Measurements from ENCODE around the gene COCH.

COCH gene

GRCh38 chr14:30885840-30886740 is 11.7 kb downstream of the COCH start:
- no peaks in the 10 kb centered on the region for H3F3A ChIP-seq (ENCODE audit: insufficient read depth, low read length)
- H3K27me3 ChIP-seq (ENCODE audit: insufficient read depth, low read length), result no peaks in the 10 kb centered on the region
- H3K9me3 ChIP-seq (ENCODE audit: low read length), result no peaks in the 10 kb centered on the region
- no peak overlapping the region for H3K27ac ChIP-seq (ENCODE audit: low read depth, low read length, poor library complexity, severe bottlenecking)
- H2AFZ ChIP-seq (ENCODE audit: low read length), result no peak overlapping the region
- no peaks in the 10 kb centered on the region for H3K4me1 ChIP-seq (ENCODE audit: insufficient read depth, low read length, severe bottlenecking)
- no peak overlapping the region for H3K4me3 ChIP-seq (ENCODE audit: low read depth, low read length, poor library complexity, severe bottlenecking)
- no peaks in the 10 kb centered on the region for H3K9me2 ChIP-seq (ENCODE audit: low read depth, low read length)
- TF ChIP-seq CTCF (IDR thresholded peaks at IDR 0.05; ENCODE audit: low read length), result no peak
- no peak for TF ChIP-seq EZH2 (IDR thresholded peaks at IDR 0.05; ENCODE audit: borderline replicate concordance, low read length)
- no peak overlapping the region for H3K9ac ChIP-seq (ENCODE audit: low read length)
- no peak overlapping the region for H3K4me2 ChIP-seq (ENCODE audit: low read length)
- H3K79me2 ChIP-seq (ENCODE audit: insufficient read depth, low read length), result no peaks in the 10 kb centered on the region
- peaks cover 67% of the 10 kb centered on the region for H3K36me3 ChIP-seq (ENCODE audit: insufficient read depth, low read length)
- H4K20me1 ChIP-seq (ENCODE audit: insufficient read depth, low read length), result no peaks in the 10 kb centered on the region

- Histone ChIP-seq H3K27ac (ENCODE audit: low read depth, low read length, poor library complexity, severe bottlenecking) (no peak overlapping the region), H3K4me1 (ENCODE audit: insufficient read depth, low read length, severe bottlenecking) (no peaks in the 10 kb centered on the region), H4K20me1 (ENCODE audit: insufficient read depth, low read length) (no peaks in the 10 kb centered on the region), H3K9ac (ENCODE audit: low read length) (no peak overlapping the region), H2AFZ (ENCODE audit: low read length) (no peak overlapping the region), H3K4me3 (ENCODE audit: low read depth, low read length, poor library complexity, severe bottlenecking) (no peak overlapping the region), H3K36me3 (ENCODE audit: insufficient read depth, low read length) (peaks cover 56% of the 10 kb centered on the region), H3K79me2 (ENCODE audit: insufficient read depth, low read length) (no peaks in the 10 kb centered on the region), H3K9me2 (ENCODE audit: low read depth, low read length) (no peaks in the 10 kb centered on the region), H3K27me3 (ENCODE audit: insufficient read depth, low read length) (no peaks in the 10 kb centered on the region), H3F3A (ENCODE audit: insufficient read depth, low read length) (no peaks in the 10 kb centered on the region), H3K4me2 (ENCODE audit: low read length) (no peak overlapping the region), H3K9me3 (ENCODE audit: low read length) (no peaks in the 10 kb centered on the region)
- TF ChIP-seq EZH2 (IDR thresholded peaks at IDR 0.05; ENCODE audit: borderline replicate concordance, low read length), result no peak
- TF ChIP-seq CTCF (IDR thresholded peaks at IDR 0.05; ENCODE audit: low read length), result no peak
Measured at GRCh38 chr14:30888480-30889243, 14.3 kb downstream of the COCH start.

- Histone ChIP-seq H3K9ac (ENCODE audit: low read length) (no peak overlapping the region), H3K9me3 (ENCODE audit: low read length) (no peaks in the 10 kb centered on the region), H3K27ac (ENCODE audit: low read depth, low read length, poor library complexity, severe bottlenecking) (no peak overlapping the region), H3K4me1 (ENCODE audit: insufficient read depth, low read length, severe bottlenecking) (no peaks in the 10 kb centered on the region), H2AFZ (ENCODE audit: low read length) (no peak overlapping the region), H3K79me2 (ENCODE audit: insufficient read depth, low read length) (no peaks in the 10 kb centered on the region), H3K36me3 (ENCODE audit: insufficient read depth, low read length) (peaks cover 56% of the 10 kb centered on the region), H3F3A (ENCODE audit: insufficient read depth, low read length) (no peaks in the 10 kb centered on the region), H3K4me3 (ENCODE audit: low read depth, low read length, poor library complexity, severe bottlenecking) (no peak overlapping the region), H3K27me3 (ENCODE audit: insufficient read depth, low read length) (no peaks in the 10 kb centered on the region), H3K9me2 (ENCODE audit: low read depth, low read length) (no peaks in the 10 kb centered on the region), H3K4me2 (ENCODE audit: low read length) (no peak overlapping the region), H4K20me1 (ENCODE audit: insufficient read depth, low read length) (no peaks in the 10 kb centered on the region)
- TF ChIP-seq CTCF (IDR thresholded peaks at IDR 0.05; ENCODE audit: low read length) (no peak), EZH2 (IDR thresholded peaks at IDR 0.05; ENCODE audit: borderline replicate concordance, low read length) (no peak)
Measured at GRCh38 chr14:30889244-30889594, 14.9 kb downstream of the COCH start.

Data from OCI-LY1 (cell line).